ENCODE data around the gene MRPS33.
"Not testable (repeated sequence)": the region's sequence is repeated elsewhere in the genome, so short reads cannot be mapped to it uniquely, and the experiment has no call there.

MRPS33 gene

GRCh38 chr7:140972876-140973829 is 41.6 kb downstream of the MRPS33 start:
- no peak for TF ChIP-seq CTCF (IDR thresholded peaks at IDR 0.05; ENCODE audit: low read depth, low read length)
- no peaks in the 10 kb centered on the region for H3K4me1 ChIP-seq
- H3K4me3 ChIP-seq (ENCODE audit: low read depth, low read length) = no peak overlapping the region
- no peaks in the 10 kb centered on the region for H3K36me3 ChIP-seq
- H3K9me3 ChIP-seq = no peaks in the 10 kb centered on the region
- no peak for DNase-seq
- no peaks in the 10 kb centered on the region for H3K27me3 ChIP-seq

- no peak for DNase-seq
- TF ChIP-seq CTCF (IDR thresholded peaks at IDR 0.05; ENCODE audit: low read depth, low read length) = no peak
Measured at GRCh38 chr7:140972344-140972743, 42.4 kb downstream of the MRPS33 start.

GRCh38 chr7:140967438-140967837 is 47.3 kb downstream of the MRPS33 start:
- Histone ChIP-seq H3K27me3 (no peaks in the 10 kb centered on the region), H3K9me3 (no peaks in the 10 kb centered on the region), H3K4me3 (ENCODE audit: low read depth, low read length) (no peak overlapping the region), H3K4me1 (no peaks in the 10 kb centered on the region), H3K36me3 (no peaks in the 10 kb centered on the region)
- TF ChIP-seq CTCF (IDR thresholded peaks at IDR 0.05; ENCODE audit: low read depth, low read length) = no peak
- DNase-seq = no peak

More at GRCh38 chr7:140972344-140972743, 42.4 kb downstream of the MRPS33 start:
- H3K27me3 ChIP-seq = no peaks in the 10 kb centered on the region
- H3K4me1 ChIP-seq = no peaks in the 10 kb centered on the region
- no peaks in the 10 kb centered on the region for H3K9me3 ChIP-seq
- H3K36me3 ChIP-seq = no peaks in the 10 kb centered on the region
- no peak overlapping the region for H3K4me3 ChIP-seq (ENCODE audit: low read depth, low read length)

- no peaks in the 10 kb centered on the region for H3K4me1 ChIP-seq
- no peaks in the 10 kb centered on the region for H3K36me3 ChIP-seq
- no peaks in the 10 kb centered on the region for H3K9me3 ChIP-seq
- no peak for TF ChIP-seq CTCF (IDR thresholded peaks at IDR 0.05; ENCODE audit: low read depth, low read length)
- no peaks in the 10 kb centered on the region for H3K27me3 ChIP-seq
- DNase-seq = no peak
- H3K4me3 ChIP-seq (ENCODE audit: low read depth, low read length) = no peak overlapping the region
Measured at GRCh38 chr7:140966561-140967233, 48.1 kb downstream of the MRPS33 start.

GRCh38 chr7:140961117-140961516 is 53.6 kb downstream of the MRPS33 start:
- Histone ChIP-seq H3K27me3 (no peaks in the 10 kb centered on the region), H3K4me3 (ENCODE audit: low read depth, low read length) (no peak overlapping the region), H3K4me1 (no peaks in the 10 kb centered on the region), H3K9me3 (no peaks in the 10 kb centered on the region), H3K36me3 (no peaks in the 10 kb centered on the region)
- TF ChIP-seq CTCF (IDR thresholded peaks at IDR 0.05; ENCODE audit: low read depth, low read length) = no peak
- DNase-seq = no peak

- not testable (repeated sequence) for H3K36me3 ChIP-seq; DNase-seq; H3K4me3 ChIP-seq (ENCODE audit: low read depth, low read length); H3K27me3 ChIP-seq; H3K9me3 ChIP-seq; H3K4me1 ChIP-seq
Measured at GRCh38 chr7:140956997-140957396, 57.8 kb downstream of the MRPS33 start.

Measured in BE2C (cell line).